Measurements from ENCODE around the gene ATG3.
"Not testable (repeated sequence)": the region's sequence is repeated elsewhere in the genome, so short reads cannot be mapped to it uniquely, and the experiment has no call there.

The ATG3 gene

DNA sequence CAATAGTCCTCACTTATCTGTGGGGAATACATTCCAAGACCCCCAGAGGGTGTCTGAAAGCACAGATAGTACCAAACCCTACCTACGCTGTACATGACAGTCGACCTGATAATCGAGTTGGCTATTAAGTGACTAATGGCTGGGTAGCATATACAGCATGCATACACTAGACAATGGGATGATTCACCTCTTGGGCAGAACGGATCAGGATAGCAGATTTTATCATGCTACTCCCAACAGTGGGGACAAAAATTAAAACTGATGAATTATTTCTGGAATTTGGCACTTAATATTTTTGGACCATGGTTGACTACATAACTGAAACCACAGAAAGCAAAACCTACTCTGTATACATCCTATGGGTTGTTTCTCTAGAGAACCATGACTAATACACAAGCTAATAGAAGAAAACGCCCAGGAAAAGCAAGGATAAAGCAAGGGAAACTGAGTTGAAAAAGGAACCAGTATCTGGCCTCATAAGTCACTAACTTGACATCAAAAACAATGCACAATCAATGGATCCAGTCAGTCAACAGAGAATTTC, 15.5 kb downstream of the ATG3 start:
- H3K36me3 ChIP-seq (replicated peaks), result peaks cover 5% of the 10 kb centered on the region
- H3K27ac ChIP-seq, result no peak overlapping the region

DNA sequence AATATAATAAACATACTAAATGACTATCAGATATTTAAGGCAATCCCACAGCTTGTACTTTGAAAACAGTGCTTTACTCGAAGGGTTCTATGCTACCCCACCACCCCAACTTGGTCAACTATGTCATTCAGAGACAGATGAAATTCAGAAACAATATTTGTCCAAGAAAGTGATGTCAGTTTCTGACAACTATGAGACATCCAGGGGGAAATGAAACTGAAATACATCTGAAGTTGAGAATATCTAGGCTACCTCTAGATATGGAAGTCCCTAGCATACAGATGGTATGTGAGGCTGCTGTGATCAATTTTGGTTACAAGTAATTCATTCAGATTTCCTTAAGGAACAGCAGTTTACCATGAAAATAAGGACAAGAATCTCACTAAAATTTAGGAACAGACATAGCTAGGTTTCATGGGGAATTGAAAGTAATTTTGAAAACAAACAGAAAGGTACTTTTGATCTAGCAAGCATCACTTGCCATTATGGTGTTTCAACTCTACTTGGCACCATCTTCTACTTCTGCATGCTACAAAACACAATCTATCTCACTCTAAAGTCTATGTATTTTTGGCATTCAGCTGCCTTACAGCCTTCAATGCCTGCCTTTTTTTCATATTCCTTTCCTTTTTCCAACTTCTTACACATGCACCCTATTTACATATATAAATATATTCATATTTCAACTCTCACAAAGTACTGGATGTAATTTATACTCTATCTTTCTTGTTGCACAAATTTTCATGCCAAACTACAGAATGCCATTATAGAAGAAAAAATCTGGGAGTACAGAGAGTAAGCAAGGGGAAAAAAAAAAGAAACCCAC, 21.7 kb downstream of the ATG3 start:
- no peak for DNase-seq
- Histone ChIP-seq H3K27ac (no peak overlapping the region), H3K36me3 (replicated peaks) (peaks cover 3% of the 10 kb centered on the region), H3K27me3 (replicated peaks) (no peaks in the 10 kb centered on the region), H3K4me3 (ENCODE audit: low read depth, low read length) (no peak overlapping the region)
- in situ Hi-C loops (cut with HindIII; ENCODE audit: low pct_ligation_motif_present, low sequenced_read_pairs), result no loop called here
- TF ChIP-seq, protein P1, sequence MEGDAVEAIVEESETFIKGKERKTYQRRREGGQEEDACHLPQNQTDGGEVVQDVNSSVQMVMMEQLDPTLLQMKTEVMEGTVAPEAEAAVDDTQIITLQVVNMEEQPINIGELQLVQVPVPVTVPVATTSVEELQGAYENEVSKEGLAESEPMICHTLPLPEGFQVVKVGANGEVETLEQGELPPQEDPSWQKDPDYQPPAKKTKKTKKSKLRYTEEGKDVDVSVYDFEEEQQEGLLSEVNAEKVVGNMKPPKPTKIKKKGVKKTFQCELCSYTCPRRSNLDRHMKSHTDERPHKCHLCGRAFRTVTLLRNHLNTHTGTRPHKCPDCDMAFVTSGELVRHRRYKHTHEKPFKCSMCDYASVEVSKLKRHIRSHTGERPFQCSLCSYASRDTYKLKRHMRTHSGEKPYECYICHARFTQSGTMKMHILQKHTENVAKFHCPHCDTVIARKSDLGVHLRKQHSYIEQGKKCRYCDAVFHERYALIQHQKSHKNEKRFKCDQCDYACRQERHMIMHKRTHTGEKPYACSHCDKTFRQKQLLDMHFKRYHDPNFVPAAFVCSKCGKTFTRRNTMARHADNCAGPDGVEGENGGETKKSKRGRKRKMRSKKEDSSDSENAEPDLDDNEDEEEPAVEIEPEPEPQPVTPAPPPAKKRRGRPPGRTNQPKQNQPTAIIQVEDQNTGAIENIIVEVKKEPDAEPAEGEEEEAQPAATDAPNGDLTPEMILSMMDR (IDR thresholded peaks at IDR 0.05; ENCODE audit: low read depth, low read length, missing control alignments), result no peak

More for the DNA sequence above, 15.5 kb downstream of the ATG3 start:
- peak; percentile 45 for DNase-seq
- TF ChIP-seq, protein P1 (IDR thresholded peaks at IDR 0.05; ENCODE audit: low read depth, low read length, missing control alignments), result no peak
- Histone ChIP-seq H3K4me3 (ENCODE audit: low read depth, low read length) (no peak overlapping the region), H3K27me3 (replicated peaks) (no peaks in the 10 kb centered on the region)
- in situ Hi-C loops (cut with HindIII; ENCODE audit: low pct_ligation_motif_present, low sequenced_read_pairs), result no loop called here

GRCh38 chr3:112531358-112531781, 30.4 kb downstream of the ATG3 start:
- Histone ChIP-seq H3K4me3 (ENCODE audit: low read depth, low read length) (no peak overlapping the region), H3K36me3 (replicated peaks) (peaks cover 15% of the 10 kb centered on the region), H3K27me3 (replicated peaks) (no peaks in the 10 kb centered on the region), H3K27ac (no peak overlapping the region)
- TF ChIP-seq, protein P1 (IDR thresholded peaks at IDR 0.05; ENCODE audit: low read depth, low read length, missing control alignments), result peak; percentile 17
- no peak for DNase-seq
- in situ Hi-C loops (cut with HindIII; ENCODE audit: low pct_ligation_motif_present, low sequenced_read_pairs), result no loop called here

DNA sequence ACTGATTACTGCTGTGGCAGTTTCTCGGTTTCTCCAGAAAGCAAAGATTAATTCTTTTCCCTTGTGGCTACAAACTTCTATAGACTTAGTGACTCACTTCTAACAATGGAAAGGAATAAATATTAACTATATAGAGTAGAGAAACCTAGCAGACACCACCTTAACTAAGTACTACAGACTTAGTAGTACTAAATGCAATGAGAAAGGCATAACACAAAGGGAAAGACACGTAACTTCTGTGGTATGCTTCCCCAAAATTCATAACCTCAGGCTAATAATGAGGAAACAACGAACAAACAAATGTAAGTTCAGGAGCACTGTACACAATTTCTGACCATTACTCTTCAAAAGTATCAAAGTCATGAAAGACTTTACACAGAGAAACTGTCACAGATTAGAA, 31.2 kb downstream of the ATG3 start:
- H3K27me3 ChIP-seq (replicated peaks), result no peaks in the 10 kb centered on the region
- in situ Hi-C loops (cut with HindIII; ENCODE audit: low pct_ligation_motif_present, low sequenced_read_pairs), result no loop called here
- TF ChIP-seq, protein P1 (IDR thresholded peaks at IDR 0.05; ENCODE audit: low read depth, low read length, missing control alignments), result no peak
- no peak overlapping the region for H3K27ac ChIP-seq
- H3K4me3 ChIP-seq (ENCODE audit: low read depth, low read length), result no peak overlapping the region
- peaks cover 14% of the 10 kb centered on the region for H3K36me3 ChIP-seq (replicated peaks)
- DNase-seq, result no peak

DNA sequence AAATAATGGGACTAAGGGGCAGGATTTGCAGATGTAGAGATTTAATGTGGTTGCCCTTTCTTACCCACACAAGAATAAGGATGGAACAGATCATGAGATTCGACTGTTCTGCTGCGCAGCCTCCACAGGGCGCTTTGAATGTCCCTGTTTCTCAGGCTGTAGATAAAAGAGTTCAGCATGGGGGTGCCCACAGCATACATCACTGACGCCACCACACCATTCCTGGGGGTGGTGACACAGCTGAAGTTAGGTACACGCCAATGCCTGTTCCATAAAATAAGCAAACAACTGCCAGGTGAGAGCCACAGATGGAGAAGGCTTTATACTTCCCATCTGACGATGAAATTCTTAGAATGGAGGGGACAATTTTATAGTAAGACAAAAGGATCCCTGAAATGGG, 37.6 kb downstream of the ATG3 start:
- in situ Hi-C loops (cut with HindIII; ENCODE audit: low pct_ligation_motif_present, low sequenced_read_pairs), result loop anchor here (25.0 kb wide), 1 partner anchor 212 kb away; no protein-coding TSS in a partner anchor
- not testable (repeated sequence) for H3K36me3 ChIP-seq (replicated peaks)

DNA sequence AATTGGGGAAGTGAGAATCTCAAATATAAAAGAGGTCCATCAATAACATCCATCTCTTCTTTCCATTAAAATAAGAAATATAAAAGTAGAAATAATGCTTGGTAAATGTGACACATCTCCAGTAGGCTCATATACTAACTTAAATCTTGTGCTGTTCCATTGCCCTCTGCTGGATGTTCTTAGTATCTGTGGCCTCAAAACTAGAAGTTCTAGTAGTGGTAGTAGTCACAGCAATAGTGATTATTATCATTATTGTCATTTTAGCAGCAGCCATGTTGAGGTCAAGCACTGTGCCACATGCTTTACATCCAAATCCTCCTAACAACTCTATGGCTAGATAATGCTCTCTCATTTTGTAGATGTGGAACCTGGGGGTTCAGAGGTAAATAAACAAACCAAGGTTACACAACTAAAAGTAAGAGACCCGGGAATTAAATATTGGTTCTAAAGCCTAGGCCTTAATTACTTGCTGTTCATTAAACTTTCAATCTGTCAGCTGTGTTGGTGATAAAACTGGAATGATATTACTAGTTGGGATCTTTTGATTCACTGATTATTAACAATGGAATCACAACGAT, 42.2 kb downstream of the ATG3 start:
- Histone ChIP-seq H3K27me3 (replicated peaks) (no peaks in the 10 kb centered on the region), H3K27ac (no peak overlapping the region), H3K4me3 (ENCODE audit: low read depth, low read length) (no peak overlapping the region), H3K36me3 (replicated peaks) (no peaks in the 10 kb centered on the region)
- in situ Hi-C loops (cut with HindIII; ENCODE audit: low pct_ligation_motif_present, low sequenced_read_pairs), result loop anchor here (25.0 kb wide), 1 partner anchor 207 kb away; no protein-coding TSS in a partner anchor
- TF ChIP-seq, protein P1 (IDR thresholded peaks at IDR 0.05; ENCODE audit: low read depth, low read length, missing control alignments), result peak; percentile 72
- peak; percentile 90 for DNase-seq

More for the DNA sequence above, 37.6 kb downstream of the ATG3 start:
- H3K27ac ChIP-seq; H3K27me3 ChIP-seq (replicated peaks); H3K4me3 ChIP-seq (ENCODE audit: low read depth, low read length); DNase-seq: not testable (repeated sequence)

DNA sequence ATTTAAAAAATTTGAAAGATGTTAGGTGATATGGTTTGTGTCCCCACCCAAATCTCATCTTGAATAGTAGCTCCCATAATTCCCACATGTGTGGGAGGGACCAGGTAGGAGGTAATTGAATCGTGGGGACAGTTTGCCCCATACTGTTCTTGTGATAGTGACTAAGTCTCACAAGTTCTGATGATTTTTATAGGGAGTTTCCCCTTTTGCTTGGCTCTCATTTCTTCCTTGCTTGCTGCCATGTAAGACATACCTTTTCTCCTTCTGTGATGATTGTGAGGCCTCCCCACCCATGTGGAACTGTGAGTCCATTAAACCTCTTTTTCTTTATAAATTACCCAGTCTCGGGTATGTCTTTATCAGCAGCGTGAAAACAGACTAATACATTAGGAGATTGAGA, 42.8 kb downstream of the ATG3 start:
- H3K27ac ChIP-seq; H3K27me3 ChIP-seq (replicated peaks); H3K4me3 ChIP-seq (ENCODE audit: low read depth, low read length); H3K36me3 ChIP-seq (replicated peaks); DNase-seq: not testable (repeated sequence)
- in situ Hi-C loops (cut with HindIII; ENCODE audit: low pct_ligation_motif_present, low sequenced_read_pairs), result loop anchor here (25.0 kb wide), 1 partner anchor 207 kb away; no protein-coding TSS in a partner anchor
